DMS114 treated with DMSO at 0.1 percent for 48 hours (cell line): ENCODE results near the gene CACNA2D3.

ENCODE experiments used
- DNase-seq: peaks from one replicate; lab custom pipeline; 2025; ENCODE audit not compliant: unreplicated experiment; lab: John Stamatoyannopoulos, UW

The CACNA2D3 gene

GRCh38 chr3:54324103-54324502 lies 201.8 kb downstream of the CACNA2D3 start:
- no peak for DNase-seq

DNA sequence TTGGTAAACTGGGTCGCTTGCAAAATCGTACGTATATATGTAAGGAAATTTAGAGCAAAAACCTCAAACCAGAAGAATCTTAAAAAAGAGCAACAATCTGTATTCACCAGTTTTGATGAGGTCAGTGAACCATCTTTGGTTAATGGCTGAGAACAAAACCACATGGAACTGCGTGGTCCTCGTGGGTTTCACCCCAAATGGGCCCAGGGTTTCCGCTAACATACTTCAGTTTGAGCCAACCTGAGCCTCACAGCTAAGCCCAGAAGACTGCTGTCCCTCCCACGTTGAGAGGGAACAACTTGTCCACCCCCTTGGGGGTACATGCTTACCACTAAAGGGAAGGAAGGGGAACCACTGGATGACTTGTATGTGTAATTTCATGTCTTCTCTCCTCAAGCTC lies 204.6 kb downstream of the CACNA2D3 start:
- no peak for DNase-seq

- no peak for DNase-seq
Observed at GRCh38 chr3:54331341-54331740, 209.0 kb downstream of the CACNA2D3 start.

GRCh38 chr3:54337846-54338245 lies 215.5 kb downstream of the CACNA2D3 start:
- no peak for DNase-seq

- DNase-seq = no peak
Observed at GRCh38 chr3:54339608-54340007, 217.3 kb downstream of the CACNA2D3 start.

- no peak for DNase-seq
Observed at GRCh38 chr3:54341811-54342210, 219.5 kb downstream of the CACNA2D3 start.

DNA sequence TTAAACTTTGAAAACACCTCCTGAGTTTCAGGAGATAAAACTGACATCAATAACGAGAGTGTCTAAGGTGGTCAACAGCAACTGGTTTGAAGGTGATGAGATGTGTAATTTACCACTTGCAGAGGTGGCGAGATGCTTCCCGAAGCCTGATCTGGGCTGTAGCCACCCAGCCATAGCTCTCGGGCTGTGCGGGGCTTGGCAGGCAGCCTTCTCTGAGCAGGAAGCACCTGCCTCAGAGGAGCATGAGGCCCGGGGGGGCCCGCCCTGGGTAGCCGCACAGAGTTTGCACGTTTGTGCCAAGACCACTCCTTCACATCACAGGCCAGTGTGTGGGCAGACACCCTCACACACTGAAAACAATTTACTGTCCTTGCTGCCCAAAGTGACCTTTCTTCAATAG lies 220.3 kb downstream of the CACNA2D3 start:
- no peak for DNase-seq

GRCh38 chr3:54343495-54343894 lies 221.1 kb downstream of the CACNA2D3 start:
- no peak for DNase-seq

- no peak for DNase-seq
Observed at GRCh38 chr3:54344601-54345231, 222.4 kb downstream of the CACNA2D3 start.

DNA sequence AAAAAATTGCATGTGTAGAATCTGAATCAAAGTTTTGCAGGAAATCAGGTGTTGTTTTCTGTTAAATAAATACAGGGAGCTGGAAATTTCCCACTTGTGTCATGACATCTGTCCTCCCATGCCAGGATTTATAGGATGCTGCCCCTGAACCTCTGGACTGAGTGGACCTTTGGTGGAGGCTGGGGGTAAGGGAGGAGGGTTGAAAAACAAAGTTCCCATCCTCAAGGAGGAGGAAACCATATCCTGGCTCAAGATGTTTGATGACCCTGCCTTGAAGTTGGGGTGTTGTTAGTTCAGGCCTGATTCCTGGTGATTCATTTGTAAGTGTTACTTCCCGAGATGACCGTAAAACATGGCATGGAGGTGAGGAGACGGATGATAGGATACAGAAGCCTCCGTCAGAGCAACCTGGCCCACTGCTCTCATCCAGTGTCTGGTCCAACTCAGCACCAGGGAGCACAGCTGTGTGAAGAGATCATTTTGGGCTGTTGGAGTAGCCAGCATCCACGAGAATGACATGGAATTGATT lies 223.6 kb downstream of the CACNA2D3 start:
- DNase-seq = no peak

- DNase-seq = no peak
Observed at GRCh38 chr3:54347060-54347459, 224.7 kb downstream of the CACNA2D3 start.

- no peak for DNase-seq
Observed at GRCh38 chr3:54347933-54348332, 225.6 kb downstream of the CACNA2D3 start.

GRCh38 chr3:54349231-54349652 lies 226.9 kb downstream of the CACNA2D3 start:
- no peak for DNase-seq

- no peak for DNase-seq
Observed at GRCh38 chr3:54349691-54350090, 227.3 kb downstream of the CACNA2D3 start.

DNA sequence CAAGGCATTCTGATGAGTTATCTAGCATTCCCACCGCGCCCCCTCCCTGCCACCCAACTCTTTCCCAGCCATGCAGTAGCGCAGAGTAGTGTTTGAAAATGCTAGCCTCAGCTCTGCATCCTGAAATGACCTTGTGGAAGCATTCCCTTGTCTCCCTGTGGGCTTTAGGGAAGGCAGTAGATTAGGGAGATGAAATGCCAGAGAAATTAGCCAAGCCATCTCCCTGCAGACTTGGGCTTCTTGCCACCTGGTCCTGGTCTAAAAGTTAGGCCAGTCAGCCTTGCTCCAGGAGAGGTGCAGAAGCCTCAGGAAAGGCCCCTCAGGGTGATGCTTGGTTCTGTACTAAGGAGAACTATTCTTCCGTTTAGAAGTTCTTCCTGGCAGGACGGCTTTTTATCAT lies 231.2 kb downstream of the CACNA2D3 start:
- no peak for DNase-seq

DNA sequence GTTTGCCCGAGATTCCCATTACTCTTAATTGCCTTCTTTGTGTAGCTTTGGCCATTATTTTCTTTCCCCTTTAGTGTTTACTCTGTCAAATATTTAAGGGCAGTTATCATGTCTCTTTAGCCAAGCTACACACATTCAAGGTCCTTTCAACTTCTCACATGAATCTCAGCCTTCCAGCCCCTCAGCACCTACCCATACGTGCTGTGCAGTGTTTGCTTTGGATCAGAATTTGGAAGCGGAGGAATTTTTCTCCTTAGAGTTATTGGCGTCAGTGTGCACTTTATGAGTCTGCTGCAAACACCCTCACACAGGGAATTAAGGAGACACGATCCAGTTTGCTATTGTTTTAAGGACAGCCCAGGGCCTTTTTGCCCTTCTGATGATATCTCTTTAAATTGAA lies 231.6 kb downstream of the CACNA2D3 start:
- no peak for DNase-seq

GRCh38 chr3:54355800-54356199 lies 233.4 kb downstream of the CACNA2D3 start:
- no peak for DNase-seq

DNA sequence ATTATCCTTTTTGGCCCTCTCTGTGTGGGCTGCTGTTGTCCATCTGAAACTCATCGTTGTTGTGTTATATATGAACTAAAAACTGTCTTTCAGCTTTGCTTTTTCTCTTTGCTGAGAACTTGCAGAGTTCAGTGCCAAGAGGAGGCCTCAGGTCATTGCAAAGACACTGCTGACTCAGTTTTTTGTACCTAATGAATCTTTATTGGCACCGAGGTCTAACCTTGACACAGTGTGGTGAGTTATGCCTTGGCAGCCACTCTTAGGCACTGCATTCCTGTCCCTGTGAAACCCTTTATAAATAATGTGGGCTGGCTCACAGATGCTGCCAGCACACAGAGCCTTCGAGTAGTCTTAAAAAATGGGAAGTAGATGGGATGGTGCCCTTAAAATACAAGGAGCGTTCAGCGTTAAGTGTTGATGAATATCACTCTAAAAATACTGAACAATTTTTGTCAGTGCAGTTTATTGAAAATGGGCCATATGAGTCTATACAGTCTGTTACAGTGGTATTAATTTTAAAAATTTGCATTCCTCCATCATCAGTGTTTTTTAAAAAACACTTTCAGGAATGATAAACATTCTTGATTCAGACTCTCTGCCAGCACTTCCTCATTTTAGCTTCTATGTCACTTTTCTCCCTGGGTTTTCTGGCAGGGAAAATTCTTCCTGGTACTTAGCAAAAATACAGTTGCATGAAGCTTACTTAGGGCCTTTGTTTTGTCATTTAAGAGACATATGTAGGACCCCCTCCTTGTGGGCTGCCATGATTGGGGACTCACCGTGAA lies 234.1 kb downstream of the CACNA2D3 start:
- no peak for DNase-seq

- DNase-seq = no peak
Observed at GRCh38 chr3:54357301-54357700, 234.9 kb downstream of the CACNA2D3 start.

DNA sequence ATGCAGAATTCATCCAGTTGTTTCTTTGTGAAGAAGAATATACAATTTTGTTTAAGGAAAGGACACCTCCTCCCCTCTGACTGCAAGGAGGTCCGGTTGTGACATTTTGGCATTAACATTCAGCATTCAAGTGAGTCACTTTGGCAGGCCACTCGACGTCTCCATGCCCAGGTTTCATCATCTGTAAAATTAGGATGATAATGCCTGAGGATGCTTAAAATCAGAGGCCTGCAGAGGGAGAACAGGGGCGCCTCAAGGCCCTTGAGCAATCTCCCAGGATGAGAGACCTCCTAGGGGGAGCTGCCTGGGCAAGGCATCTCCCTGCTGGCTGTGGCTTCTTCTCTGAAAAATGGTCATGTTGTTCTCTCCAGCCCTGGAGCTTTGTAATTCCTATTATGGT lies 236.0 kb downstream of the CACNA2D3 start:
- DNase-seq = no peak

- DNase-seq = no peak
Observed at GRCh38 chr3:54358969-54359694, 236.8 kb downstream of the CACNA2D3 start.

DNA sequence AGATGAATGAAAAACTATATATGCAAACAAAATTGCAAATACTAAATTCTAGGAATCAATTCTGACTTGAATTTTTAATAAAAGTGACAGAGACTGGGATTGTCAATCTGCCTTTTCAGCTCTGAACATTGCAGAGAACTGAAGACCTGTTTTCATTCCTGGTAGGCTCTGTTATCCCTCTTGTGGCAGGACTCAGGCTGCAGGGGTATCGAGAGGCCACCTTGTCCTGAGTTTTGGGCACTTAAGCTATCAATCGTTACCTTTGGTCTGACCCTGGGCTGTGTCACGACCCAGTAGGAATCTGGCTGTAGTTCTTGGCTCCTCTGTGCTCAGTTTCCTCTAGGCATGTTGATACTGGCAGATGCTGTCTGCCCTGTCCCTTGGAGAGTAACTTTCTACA lies 238.0 kb downstream of the CACNA2D3 start:
- no peak for DNase-seq
